Skin of body (tissue), 2 donors: ENCODE data around the gene NPIPA1. TPM values are rescaled to one million over a fixed set of nuclear protein-coding genes. Genes with fewer than 3 reads are reported as not detected.
"Not testable (repeated sequence)": the region's sequence is repeated elsewhere in the genome, so short reads cannot be mapped to it uniquely, and the experiment has no call there.

Source experiments
- DNase-seq: peaks from one replicate; lab custom pipeline; 2025; lab: John Stamatoyannopoulos, UW
- total RNA-seq: library from RNA; depleted of rRNA; stranded (reverse); fragments of >200 nt; gene quantifications from one replicate; pipeline ENCODE4 v1.2.3, GENCODE V29; 2014

NPIPA1 gene
- 85.1 TPM for total RNA-seq

- DNase-seq = not testable (repeated sequence)
Observed at GRCh38 chr16:14937143-14937542, at the start of gene NPIPA1. Gene NPIPA1, plus strand, starts transcription at chr16:14937443. Its CDS starts 0 bp downstream, at chr16:14937443.

GRCh38 chr16:14892111-14892510, 45.1 kb upstream of the NPIPA1 start:
- not testable (repeated sequence) for DNase-seq

- not testable (repeated sequence) for DNase-seq
Observed at GRCh38 chr16:14895382-14895781, 41.9 kb upstream of the NPIPA1 start.

- DNase-seq = not testable (repeated sequence)
Observed at GRCh38 chr16:14896023-14896422, 41.2 kb upstream of the NPIPA1 start.

GRCh38 chr16:14897006-14897664, 40.1 kb upstream of the NPIPA1 start:
- DNase-seq = not testable (repeated sequence)

GRCh38 chr16:14898162-14898561, 39.1 kb upstream of the NPIPA1 start:
- not testable (repeated sequence) for DNase-seq

- DNase-seq = not testable (repeated sequence)
Observed at GRCh38 chr16:14903191-14903957, 33.9 kb upstream of the NPIPA1 start.

- DNase-seq = not testable (repeated sequence)
Observed at GRCh38 chr16:14909744-14910143, 27.5 kb upstream of the NPIPA1 start.

- DNase-seq = not testable (repeated sequence)
Observed at GRCh38 chr16:14910833-14911629, 26.2 kb upstream of the NPIPA1 start.

- not testable (repeated sequence) for DNase-seq
Observed at GRCh38 chr16:14911954-14912353, 25.3 kb upstream of the NPIPA1 start.

- not testable (repeated sequence) for DNase-seq
Observed at GRCh38 chr16:14912588-14912987, 24.7 kb upstream of the NPIPA1 start.

GRCh38 chr16:14918504-14918903, 18.7 kb upstream of the NPIPA1 start:
- not testable (repeated sequence) for DNase-seq

GRCh38 chr16:14919837-14920600, 17.2 kb upstream of the NPIPA1 start:
- DNase-seq = not testable (repeated sequence)

- not testable (repeated sequence) for DNase-seq
Observed at GRCh38 chr16:14922285-14922684, 15.0 kb upstream of the NPIPA1 start.

GRCh38 chr16:14922968-14923367, 14.3 kb upstream of the NPIPA1 start:
- not testable (repeated sequence) for DNase-seq

GRCh38 chr16:14923394-14924088, 13.7 kb upstream of the NPIPA1 start:
- not testable (repeated sequence) for DNase-seq

GRCh38 chr16:14924359-14924758, 12.9 kb upstream of the NPIPA1 start:
- DNase-seq = not testable (repeated sequence)

- DNase-seq = not testable (repeated sequence)
Observed at GRCh38 chr16:14924982-14925381, 12.3 kb upstream of the NPIPA1 start.

- DNase-seq = not testable (repeated sequence)
Observed at GRCh38 chr16:14928064-14928714, 9.1 kb upstream of the NPIPA1 start.

GRCh38 chr16:14929176-14929575, 8.1 kb upstream of the NPIPA1 start:
- not testable (repeated sequence) for DNase-seq
